Activated CD4-positive, CD25-positive, alpha-beta regulatory T cell (primary cell): ENCODE results near the gene FABP6.
A peak's percentile ranks its signal among the peaks of the same experiment; 100 is the strongest.
"Not testable (repeated sequence)": the region's sequence is repeated elsewhere in the genome, so short reads cannot be mapped to it uniquely, and the experiment has no call there.

Experiments used
- DNase-seq, 4 experiments: peaks; one replicate each; lab custom pipeline; 2025; lab: John Stamatoyannopoulos, UW

FABP6 gene

GRCh38 chr5:160229190-160229742 lies at the start of gene FABP6:
TSS of gene FABP6 (plus strand) at chr5:160229506. CDS start at chr5:160229558, 52 bp downstream.
- DNase-seq, result no peak

GRCh38 chr5:160180931-160181330 lies 48.4 kb upstream of the FABP6 start:
- no peak for DNase-seq

GRCh38 chr5:160181965-160182622 lies 47.2 kb upstream of the FABP6 start:
- DNase-seq, result no peak

- DNase-seq, result no peak
These were observed 46.2 kb upstream of the FABP6 start for GRCh38 chr5:160183075-160183474.

- DNase-seq, result no peak
These were observed 43.5 kb upstream of the FABP6 start for GRCh38 chr5:160185626-160186360.

- no peak for DNase-seq
These were observed 42.8 kb upstream of the FABP6 start for GRCh38 chr5:160186480-160186879.

- DNase-seq, result no peak
These were observed 42.2 kb upstream of the FABP6 start for GRCh38 chr5:160187091-160187490.

- DNase-seq, result no peak
These were observed 40.9 kb upstream of the FABP6 start for GRCh38 chr5:160188141-160189015.

- DNase-seq, result no peak
These were observed 36.9 kb upstream of the FABP6 start for GRCh38 chr5:160192424-160192823.

GRCh38 chr5:160193076-160193475 lies 36.2 kb upstream of the FABP6 start:
- DNase-seq, result not testable (repeated sequence)

GRCh38 chr5:160193790-160194189 lies 35.5 kb upstream of the FABP6 start:
- DNase-seq, result not testable (repeated sequence)

GRCh38 chr5:160197341-160198144 lies 31.8 kb upstream of the FABP6 start:
- no peak for DNase-seq

- no peak for DNase-seq
These were observed 31.2 kb upstream of the FABP6 start for GRCh38 chr5:160198146-160198545.

- no peak for DNase-seq
These were observed 30.4 kb upstream of the FABP6 start for GRCh38 chr5:160198841-160199409.

GRCh38 chr5:160199410-160199911 lies 29.8 kb upstream of the FABP6 start:
- peak; percentile 55 to 59 (median 58) for DNase-seq

GRCh38 chr5:160207061-160207460 lies 22.2 kb upstream of the FABP6 start:
- no peak for DNase-seq

GRCh38 chr5:160209917-160210316 lies 19.4 kb upstream of the FABP6 start:
- no peak for DNase-seq

GRCh38 chr5:160210606-160211005 lies 18.7 kb upstream of the FABP6 start:
- no peak for DNase-seq

GRCh38 chr5:160211352-160211751 lies 18.0 kb upstream of the FABP6 start:
- no peak for DNase-seq

- DNase-seq, result no peak
These were observed 15.8 kb upstream of the FABP6 start for GRCh38 chr5:160213537-160213936.

GRCh38 chr5:160219356-160219755 lies 9.9 kb upstream of the FABP6 start:
- DNase-seq, result no peak
